Mononuclear cell (primary cell): ENCODE results near the gene LTBP1. TPM values are rescaled to one million over a fixed set of nuclear protein-coding genes. Genes with fewer than 3 reads are reported as not detected.

Experiments
- H3K27me3 ChIP-seq: 2 replicates; pipeline ENCODE4 v1.6.0; 2011; ENCODE audit warnings: low read length, control low read depth; ENCODE audit not compliant: insufficient read depth
- H3K4me1 ChIP-seq: 2 replicates; pipeline ENCODE4 v1.5.1; 2011; ENCODE audit warnings: mild to moderate bottlenecking, low read length, control low read depth; ENCODE audit not compliant: insufficient read depth
- H3K4me3 ChIP-seq: 2 replicates; pipeline ENCODE4 v1.5.1; 2011; ENCODE audit warnings: mild to moderate bottlenecking, low read length, moderate library complexity
- H3K9me3 ChIP-seq: 2 replicates; pipeline ENCODE4 v1.5.1; 2011; ENCODE audit warnings: low read depth, mild to moderate bottlenecking, control low read depth, low read length
- total RNA-seq: library from RNA; depleted of rRNA; stranded (reverse); fragments of >200 nt; gene quantifications from one replicate; pipeline ENCODE4 v1.2.3, GENCODE V29; 2012

The LTBP1 gene
- total RNA-seq, 1 donor, result 13.6 TPM

DNA sequence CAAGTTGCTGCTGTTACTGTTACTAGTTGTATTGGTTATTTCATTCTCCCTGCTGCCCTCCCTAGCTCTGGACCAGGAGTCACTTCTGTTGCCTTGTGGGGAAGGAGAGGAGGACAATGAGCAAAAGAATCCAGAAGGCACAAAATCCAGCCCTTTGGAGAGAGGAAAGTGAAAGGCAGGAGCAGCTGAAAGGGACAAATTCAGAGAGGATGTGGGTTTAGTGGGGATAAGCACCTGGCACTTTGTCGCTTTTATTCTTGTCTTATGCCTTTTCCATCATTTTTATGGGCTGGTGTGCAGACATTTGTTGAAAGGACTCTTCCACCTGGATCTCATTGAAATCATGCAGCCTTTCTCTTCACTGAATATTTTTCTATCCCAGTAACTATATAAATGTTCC, 24.3 kb upstream of the LTBP1 start:
- Histone ChIP-seq H3K4me3 (no peak overlapping the region), H3K9me3 (no peaks in the 10 kb centered on the region), H3K27me3 (peaks cover 2% of the 10 kb centered on the region), H3K4me1 (no peaks in the 10 kb centered on the region)

DNA sequence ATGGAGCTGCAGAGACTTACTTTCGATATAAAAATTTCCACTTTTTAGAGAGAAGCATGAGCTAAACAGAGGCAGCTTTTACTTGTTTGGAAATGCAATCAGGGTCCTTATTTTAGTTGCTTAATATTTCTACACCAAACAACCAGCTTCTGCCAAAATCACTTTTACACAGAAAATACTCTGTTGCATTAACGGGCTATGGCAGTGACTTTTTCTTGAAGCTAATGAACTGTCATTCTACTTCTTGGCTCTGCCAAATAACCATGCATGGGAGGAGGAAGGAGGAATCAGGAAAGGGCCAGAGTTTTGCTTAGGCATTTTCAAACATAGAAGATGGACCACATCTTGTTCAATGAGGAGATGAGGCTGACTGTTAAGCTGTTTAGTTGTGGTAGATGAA, 23.6 kb upstream of the LTBP1 start:
- peaks cover 2% of the 10 kb centered on the region for H3K27me3 ChIP-seq
- H3K9me3 ChIP-seq, result no peaks in the 10 kb centered on the region
- no peaks in the 10 kb centered on the region for H3K4me1 ChIP-seq
- H3K4me3 ChIP-seq, result no peak overlapping the region

- Histone ChIP-seq H3K4me1 (no peaks in the 10 kb centered on the region), H3K9me3 (no peaks in the 10 kb centered on the region), H3K4me3 (no peak overlapping the region), H3K27me3 (peaks cover 2% of the 10 kb centered on the region)
Observed at GRCh38 chr2:32925283-32925815, 21.4 kb upstream of the LTBP1 start.

- Histone ChIP-seq H3K4me3 (no peak overlapping the region), H3K4me1 (no peaks in the 10 kb centered on the region), H3K27me3 (peaks cover 2% of the 10 kb centered on the region), H3K9me3 (no peaks in the 10 kb centered on the region)
Observed at GRCh38 chr2:32925976-32926707, 20.6 kb upstream of the LTBP1 start.

DNA sequence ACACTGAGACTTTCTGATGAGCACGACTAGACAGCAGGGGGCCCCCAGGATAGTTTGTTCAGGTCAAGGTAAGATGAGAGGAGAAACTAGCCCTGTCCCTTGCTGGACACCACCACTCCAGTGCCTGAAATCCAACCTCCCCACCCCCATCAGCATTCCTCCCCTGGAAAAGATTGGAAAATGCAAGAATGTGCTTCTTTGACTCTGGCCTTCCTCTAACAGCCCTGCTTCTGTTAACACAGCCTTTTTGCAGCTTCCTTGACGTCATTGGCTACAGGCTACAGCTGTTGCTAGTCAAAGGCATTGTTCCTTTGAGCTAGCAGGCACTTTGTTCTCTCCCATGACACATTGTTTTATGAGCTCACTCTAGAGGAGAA, 20.1 kb upstream of the LTBP1 start:
- H3K4me3 ChIP-seq, result no peak overlapping the region

GRCh38 chr2:32930436-32930835, 16.3 kb upstream of the LTBP1 start:
- H3K27me3 ChIP-seq, result no peaks in the 10 kb centered on the region
- no peaks in the 10 kb centered on the region for H3K9me3 ChIP-seq
- H3K4me1 ChIP-seq, result no peaks in the 10 kb centered on the region
- H3K4me3 ChIP-seq, result no peak overlapping the region

More for the DNA sequence above, 20.1 kb upstream of the LTBP1 start:
- H3K4me1 ChIP-seq, result no peaks in the 10 kb centered on the region
- H3K27me3 ChIP-seq, result peaks cover 2% of the 10 kb centered on the region
- no peaks in the 10 kb centered on the region for H3K9me3 ChIP-seq

GRCh38 chr2:32931519-32931918, 15.2 kb upstream of the LTBP1 start:
- Histone ChIP-seq H3K4me3 (no peak overlapping the region), H3K27me3 (no peaks in the 10 kb centered on the region), H3K4me1 (no peaks in the 10 kb centered on the region), H3K9me3 (no peaks in the 10 kb centered on the region)

DNA sequence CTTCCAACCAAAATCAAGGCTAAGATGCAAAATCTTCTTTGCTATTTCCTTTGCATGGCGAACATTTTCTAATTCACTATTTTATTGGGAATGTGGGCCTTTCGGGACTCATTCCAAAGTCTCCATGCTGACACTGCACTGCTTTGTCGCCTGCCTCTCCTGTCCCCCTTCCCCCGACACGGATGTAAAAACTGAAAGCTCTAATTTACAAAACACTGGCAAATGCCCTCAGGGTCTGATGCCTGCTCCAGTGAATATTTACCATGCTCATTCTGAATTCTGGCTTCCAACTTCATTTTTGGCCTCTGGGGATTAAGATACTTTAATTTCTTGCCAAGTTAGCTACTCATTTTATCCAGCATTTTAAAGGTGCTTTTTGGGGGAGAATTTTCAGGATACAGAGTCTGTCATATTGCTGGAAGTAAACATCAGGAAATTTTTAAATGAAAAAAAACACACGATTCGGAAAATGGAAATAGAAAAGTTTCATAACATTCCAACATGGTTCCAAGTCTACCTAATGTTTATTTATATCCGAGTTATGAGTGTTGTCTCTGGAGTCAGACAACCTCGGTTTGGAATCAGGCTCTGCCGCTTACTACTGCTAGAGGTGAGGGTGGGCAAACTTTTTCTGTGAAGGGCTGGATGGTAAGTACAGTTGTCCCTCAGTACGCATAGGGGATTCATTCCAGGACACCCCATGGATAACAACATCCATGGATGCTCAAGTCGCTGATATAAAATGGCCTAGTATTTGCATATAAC, 14.6 kb upstream of the LTBP1 start:
- no peaks in the 10 kb centered on the region for H3K9me3 ChIP-seq
- no peaks in the 10 kb centered on the region for H3K4me1 ChIP-seq
- no peak overlapping the region for H3K4me3 ChIP-seq
- H3K27me3 ChIP-seq, result no peaks in the 10 kb centered on the region

GRCh38 chr2:32932825-32933755, 13.7 kb upstream of the LTBP1 start:
- Histone ChIP-seq H3K4me3 (no peak overlapping the region), H3K9me3 (no peaks in the 10 kb centered on the region), H3K27me3 (no peaks in the 10 kb centered on the region), H3K4me1 (no peaks in the 10 kb centered on the region)

GRCh38 chr2:32933756-32934095, 13.0 kb upstream of the LTBP1 start:
- Histone ChIP-seq H3K4me1 (no peaks in the 10 kb centered on the region), H3K4me3 (no peak overlapping the region), H3K27me3 (no peaks in the 10 kb centered on the region), H3K9me3 (no peaks in the 10 kb centered on the region)

DNA sequence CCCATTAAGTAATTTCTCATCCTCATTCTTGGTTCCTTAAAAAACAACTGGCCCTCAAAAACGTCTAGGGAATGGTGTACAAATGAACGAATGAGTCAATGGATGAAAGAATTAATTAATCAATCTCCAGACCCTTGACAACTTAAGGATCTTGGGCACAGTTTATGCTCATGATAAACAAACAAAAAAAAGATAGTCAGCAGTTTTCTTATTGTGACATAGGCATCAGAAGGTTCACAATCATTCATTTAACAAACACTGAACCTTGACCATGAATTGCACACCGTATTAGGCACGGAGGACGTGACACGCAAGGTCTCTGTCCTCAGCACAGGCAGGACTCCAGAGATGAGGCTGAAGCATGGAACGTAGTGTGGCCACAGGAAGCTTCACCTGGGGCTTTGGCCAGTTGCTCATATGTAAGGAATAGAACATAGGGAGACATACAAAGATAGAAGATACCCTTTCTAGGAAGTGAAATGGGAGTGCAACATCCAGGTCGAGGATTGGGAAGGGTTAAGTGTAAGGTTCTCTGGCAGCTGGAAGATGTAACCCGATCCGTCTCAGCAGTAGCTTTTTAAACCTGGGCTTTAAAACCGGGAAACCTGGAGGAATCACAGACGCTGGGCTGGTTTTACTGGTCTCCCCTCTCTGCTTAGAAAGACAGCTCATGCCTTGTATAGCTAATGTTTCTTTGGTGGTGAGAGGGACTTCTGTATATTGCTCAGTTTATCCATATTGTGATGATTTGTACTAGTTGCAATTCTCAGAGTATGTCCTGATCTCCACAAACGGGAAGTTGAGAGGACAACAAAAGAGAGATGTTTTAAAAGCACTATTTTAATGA, 8.9 kb upstream of the LTBP1 start:
- Histone ChIP-seq H3K27me3 (no peaks in the 10 kb centered on the region), H3K4me3 (no peak overlapping the region), H3K4me1 (no peaks in the 10 kb centered on the region), H3K9me3 (no peaks in the 10 kb centered on the region)

DNA sequence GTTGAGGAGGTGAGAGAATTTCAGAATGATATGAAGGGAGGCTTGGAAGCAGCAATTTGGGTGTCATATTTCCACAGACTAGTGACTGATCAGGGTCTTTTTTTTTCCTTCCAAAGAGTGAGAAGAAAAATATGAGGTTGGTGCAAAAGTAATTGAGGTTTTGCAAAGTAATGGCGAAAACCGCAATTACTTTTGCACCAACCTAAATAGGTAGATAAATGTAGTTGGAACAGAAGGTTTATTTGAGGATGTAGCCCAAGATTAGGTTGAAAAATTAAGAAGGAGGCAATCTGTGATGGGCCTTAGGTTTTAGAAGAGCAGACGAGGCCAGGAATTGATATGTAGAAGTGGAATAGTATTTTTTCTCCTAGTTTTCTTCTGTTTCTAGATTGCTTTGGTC, 7.8 kb upstream of the LTBP1 start:
- no peaks in the 10 kb centered on the region for H3K27me3 ChIP-seq
- no peaks in the 10 kb centered on the region for H3K4me1 ChIP-seq
- H3K4me3 ChIP-seq, result no peak overlapping the region
- no peaks in the 10 kb centered on the region for H3K9me3 ChIP-seq

DNA sequence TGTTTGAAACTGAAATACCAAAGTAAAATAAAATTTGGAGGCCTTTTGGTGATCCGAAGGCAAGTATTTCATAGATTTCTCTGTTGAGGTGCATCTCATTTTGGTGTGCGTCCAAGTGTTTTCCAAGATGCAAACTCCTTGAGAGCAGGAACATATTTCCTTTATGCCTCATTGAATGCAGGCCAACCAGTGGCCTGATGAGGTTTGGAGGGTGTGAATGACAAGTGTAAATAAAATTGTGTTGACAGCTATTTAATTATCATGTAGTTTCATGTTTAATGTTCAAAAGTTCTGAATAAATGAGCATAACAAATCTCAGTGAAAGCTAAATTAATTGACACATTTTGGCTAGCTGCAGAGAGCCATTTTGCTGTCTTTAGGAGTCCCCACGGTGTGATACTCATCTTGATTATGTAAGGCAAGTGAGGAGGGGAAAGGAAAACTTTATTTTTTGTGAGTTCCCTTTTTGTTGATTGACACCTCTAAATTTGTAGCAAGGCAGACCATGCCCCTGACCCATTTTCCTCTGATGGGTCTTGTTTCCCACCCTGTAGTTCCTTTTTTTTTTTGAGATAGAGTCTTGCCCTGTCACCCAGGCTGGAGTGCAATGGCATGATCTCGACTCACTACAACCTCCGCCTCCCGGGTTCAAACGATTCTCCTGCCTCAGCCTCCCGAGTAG, 6.3 kb upstream of the LTBP1 start:
- Histone ChIP-seq H3K4me3 (no peak overlapping the region), H3K9me3 (no peaks in the 10 kb centered on the region), H3K4me1 (no peaks in the 10 kb centered on the region), H3K27me3 (peaks cover 8% of the 10 kb centered on the region)
